Measurements from ENCODE around the gene ASZ1.

DNA sequence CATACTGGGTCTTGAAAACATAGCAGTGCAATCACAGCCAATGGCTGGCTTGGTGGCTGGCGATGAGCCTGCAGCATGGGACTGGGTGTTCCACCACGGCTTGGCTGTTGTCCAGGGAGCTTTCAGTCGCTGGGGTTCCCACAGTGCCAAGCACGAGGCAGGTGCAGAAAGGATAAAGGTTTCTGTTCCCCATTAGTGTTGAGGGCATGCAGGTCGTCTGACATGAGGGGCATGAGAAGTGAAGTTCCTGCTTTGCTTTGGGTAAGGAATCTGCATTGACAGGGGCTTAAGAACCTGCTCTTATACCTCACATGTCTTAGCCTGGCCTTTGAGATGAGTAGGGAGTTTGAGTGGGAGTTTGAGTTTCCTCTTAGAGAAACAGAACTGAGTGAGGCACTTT is 43.5 kb upstream of the ASZ1 start:
- TF ChIP-seq, protein P1, sequence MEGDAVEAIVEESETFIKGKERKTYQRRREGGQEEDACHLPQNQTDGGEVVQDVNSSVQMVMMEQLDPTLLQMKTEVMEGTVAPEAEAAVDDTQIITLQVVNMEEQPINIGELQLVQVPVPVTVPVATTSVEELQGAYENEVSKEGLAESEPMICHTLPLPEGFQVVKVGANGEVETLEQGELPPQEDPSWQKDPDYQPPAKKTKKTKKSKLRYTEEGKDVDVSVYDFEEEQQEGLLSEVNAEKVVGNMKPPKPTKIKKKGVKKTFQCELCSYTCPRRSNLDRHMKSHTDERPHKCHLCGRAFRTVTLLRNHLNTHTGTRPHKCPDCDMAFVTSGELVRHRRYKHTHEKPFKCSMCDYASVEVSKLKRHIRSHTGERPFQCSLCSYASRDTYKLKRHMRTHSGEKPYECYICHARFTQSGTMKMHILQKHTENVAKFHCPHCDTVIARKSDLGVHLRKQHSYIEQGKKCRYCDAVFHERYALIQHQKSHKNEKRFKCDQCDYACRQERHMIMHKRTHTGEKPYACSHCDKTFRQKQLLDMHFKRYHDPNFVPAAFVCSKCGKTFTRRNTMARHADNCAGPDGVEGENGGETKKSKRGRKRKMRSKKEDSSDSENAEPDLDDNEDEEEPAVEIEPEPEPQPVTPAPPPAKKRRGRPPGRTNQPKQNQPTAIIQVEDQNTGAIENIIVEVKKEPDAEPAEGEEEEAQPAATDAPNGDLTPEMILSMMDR (IDR thresholded peaks at IDR 0.05) = no peak
- TF ChIP-seq POLR2A (IDR thresholded peaks at IDR 0.05) = no peak
